Measurements from ENCODE around the gene EML1. TPM values are rescaled to one million over a fixed set of nuclear protein-coding genes. Genes with fewer than 3 reads are reported as not detected.
A peak's percentile ranks its signal among the peaks of the same experiment; 100 is the strongest.

Gene EML1
- total RNA-seq, 1 donor from 2014 or later: 29.9 TPM

GRCh38 chr14:99803106-99803775 is 10.0 kb downstream of the EML1 start:
- DNase-seq (ENCODE audit: low read depth in 2 of 2): no peak

- no peak for DNase-seq (ENCODE audit: low read depth in 2 of 2)
Measured at GRCh38 chr14:99803803-99804202, 10.6 kb downstream of the EML1 start.

- DNase-seq (ENCODE audit: low read depth in 2 of 2): no peak
Measured at GRCh38 chr14:99805757-99806439, 12.7 kb downstream of the EML1 start.

GRCh38 chr14:99806836-99807235 is 13.6 kb downstream of the EML1 start:
- DNase-seq (ENCODE audit: low read depth in 2 of 2): no peak

GRCh38 chr14:99807413-99808153 is 14.4 kb downstream of the EML1 start:
- no peak for DNase-seq (ENCODE audit: low read depth in 2 of 2)

GRCh38 chr14:99808154-99808505 is 14.9 kb downstream of the EML1 start:
- DNase-seq (ENCODE audit: low read depth in 2 of 2): no peak

GRCh38 chr14:99808515-99808914 is 15.3 kb downstream of the EML1 start:
- DNase-seq (ENCODE audit: low read depth in 2 of 2): no peak

- DNase-seq (ENCODE audit: low read depth in 2 of 2): peak in 1 of 2 donors; percentile 25
Measured at GRCh38 chr14:99809360-99809759, 16.1 kb downstream of the EML1 start.

- DNase-seq (ENCODE audit: low read depth in 2 of 2): peak in 1 of 2 donors; percentile 51
Measured at GRCh38 chr14:99809859-99810558, 16.8 kb downstream of the EML1 start.

GRCh38 chr14:99810559-99810874 is 17.3 kb downstream of the EML1 start:
- no peak for DNase-seq (ENCODE audit: low read depth in 2 of 2)

GRCh38 chr14:99812096-99812750 is 19.0 kb downstream of the EML1 start:
- DNase-seq (ENCODE audit: low read depth in 2 of 2): no peak

GRCh38 chr14:99812892-99813291 is 19.7 kb downstream of the EML1 start:
- no peak for DNase-seq (ENCODE audit: low read depth in 2 of 2)

- DNase-seq (ENCODE audit: low read depth in 2 of 2): no peak
Measured at GRCh38 chr14:99815696-99816095, 22.5 kb downstream of the EML1 start.

- no peak for DNase-seq (ENCODE audit: low read depth in 2 of 2)
Measured at GRCh38 chr14:99816217-99816616, 23.0 kb downstream of the EML1 start.

- DNase-seq (ENCODE audit: low read depth in 2 of 2): no peak
Measured at GRCh38 chr14:99816642-99817041, 23.4 kb downstream of the EML1 start.

GRCh38 chr14:99817331-99817730 is 24.1 kb downstream of the EML1 start:
- no peak for DNase-seq (ENCODE audit: low read depth in 2 of 2)

GRCh38 chr14:99818503-99819036 is 25.4 kb downstream of the EML1 start:
- DNase-seq (ENCODE audit: low read depth in 2 of 2): no peak

- DNase-seq (ENCODE audit: low read depth in 2 of 2): no peak
Measured at GRCh38 chr14:99819514-99819913, 26.3 kb downstream of the EML1 start.

GRCh38 chr14:99820702-99821331 is 27.6 kb downstream of the EML1 start:
- no peak for DNase-seq (ENCODE audit: low read depth in 2 of 2)

- peak in 1 of 2 donors; percentile 3 for DNase-seq (ENCODE audit: low read depth in 2 of 2)
Measured at GRCh38 chr14:99821519-99822508, 28.6 kb downstream of the EML1 start.
